CD4-positive, alpha-beta T cell treated with Interferon alpha-2 for 1 hour (primary cell): ENCODE data around the gene ABI2.

Experiments used
- DNase-seq, 2 donors: peaks; one replicate each; pipeline ENCODE4 v3.0.0-alpha.2; 2020 to 2022

Gene ABI2

GRCh38 chr2:203484266-203485112 is 156.3 kb downstream of the ABI2 start:
- DNase-seq = peak; percentile 57 to 71

- DNase-seq = no peak
These were observed 161.3 kb downstream of the ABI2 start for GRCh38 chr2:203489531-203489930.

- DNase-seq = no peak
These were observed 162.2 kb downstream of the ABI2 start for GRCh38 chr2:203490391-203490790.

GRCh38 chr2:203492965-203493364 is 164.8 kb downstream of the ABI2 start:
- no peak for DNase-seq
